ENCODE results near the gene SSBP2.

The SSBP2 gene

DNA sequence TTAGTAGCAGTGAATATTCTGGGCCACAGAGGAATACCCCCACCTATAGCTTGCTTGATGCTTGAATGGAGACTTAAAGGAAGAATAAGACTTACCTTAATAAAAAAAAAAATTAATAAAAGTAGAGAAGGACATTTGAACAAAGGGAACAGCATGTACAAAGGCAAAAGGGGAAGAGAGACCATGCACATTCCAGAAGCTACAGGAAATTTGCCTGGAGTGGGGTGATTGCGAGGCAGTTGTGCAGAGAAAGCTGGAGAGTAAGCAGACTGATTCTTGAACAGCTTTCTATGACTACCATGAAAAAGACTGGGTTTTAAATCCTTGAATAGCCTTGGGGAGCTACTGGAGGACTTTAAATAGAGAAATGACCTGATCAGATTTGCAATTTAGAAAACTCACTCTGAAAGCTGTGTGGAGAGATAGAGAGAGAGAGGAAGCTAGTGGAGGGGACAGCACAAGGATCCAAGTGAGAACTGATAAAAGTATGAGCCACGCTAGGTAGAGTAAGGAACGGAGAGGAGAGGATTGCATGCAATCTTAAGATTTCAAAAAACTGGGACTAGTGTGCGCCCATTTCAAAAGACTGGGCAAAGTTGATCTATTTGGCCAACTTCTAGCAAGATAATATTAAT lies 12.5 kb upstream of the SSBP2 start:
- no peak for DNase-seq

DNA sequence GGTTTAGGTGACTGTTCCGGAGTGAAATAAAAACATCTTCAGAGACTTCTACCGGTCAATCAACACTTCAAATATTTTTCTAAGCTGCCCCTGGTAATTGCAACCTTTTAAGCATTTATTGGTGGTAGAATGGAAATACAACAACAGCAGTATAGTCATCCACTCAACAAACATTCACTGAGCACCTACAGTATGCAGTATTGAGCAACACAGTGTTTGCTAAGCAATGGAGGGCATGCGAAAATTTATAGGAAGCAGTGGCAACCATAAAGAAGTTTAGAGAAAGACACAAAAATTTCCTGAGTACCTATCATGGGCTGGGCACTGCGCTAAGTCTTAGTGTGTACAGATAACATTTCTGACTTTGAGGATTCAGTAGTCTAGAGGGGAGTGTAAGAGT lies 12.0 kb upstream of the SSBP2 start:
- no peak for DNase-seq

DNA sequence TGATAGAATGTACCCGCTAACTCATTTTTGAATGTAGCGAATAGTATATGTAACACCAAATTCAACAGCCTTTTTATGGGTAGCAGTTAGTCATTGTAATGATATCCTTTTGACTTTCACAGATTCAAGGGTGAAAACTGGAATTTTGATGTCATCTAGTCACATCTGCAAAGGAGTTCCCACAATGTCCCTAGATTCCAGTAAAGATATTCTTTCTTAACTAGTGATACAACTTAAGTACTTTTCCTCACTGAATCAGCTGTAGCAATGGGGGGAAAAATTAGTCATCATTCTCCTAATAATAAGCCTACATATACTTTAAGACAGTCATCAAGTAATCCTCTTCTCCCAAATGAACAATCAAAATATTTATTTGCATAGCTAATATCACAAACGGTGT lies 11.5 kb upstream of the SSBP2 start:
- no peak for DNase-seq

GRCh38 chr5:81761970-81762369 lies 11.1 kb upstream of the SSBP2 start:
- no peak for DNase-seq

DNA sequence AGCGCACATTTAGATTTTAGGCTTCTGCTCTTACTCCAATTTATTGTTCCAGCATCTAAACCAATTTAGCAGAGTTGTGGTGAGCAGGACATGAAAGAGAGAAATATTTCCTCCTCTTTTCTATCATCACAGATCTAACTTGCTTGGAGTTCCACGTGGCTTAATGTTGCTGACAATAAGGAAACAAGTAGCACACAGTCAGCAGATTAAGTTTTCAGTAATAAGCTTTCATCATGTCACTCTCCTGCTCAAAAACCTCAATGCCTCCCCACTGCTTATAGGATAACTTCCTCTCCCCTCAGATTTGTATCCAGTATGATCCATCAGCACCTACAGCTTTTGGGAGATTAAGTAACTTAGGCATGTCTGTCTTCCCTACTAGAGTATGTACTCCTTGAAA lies 10.4 kb upstream of the SSBP2 start:
- DNase-seq = no peak

GRCh38 chr5:81760521-81760920 lies 9.6 kb upstream of the SSBP2 start:
- no peak for DNase-seq

DNA sequence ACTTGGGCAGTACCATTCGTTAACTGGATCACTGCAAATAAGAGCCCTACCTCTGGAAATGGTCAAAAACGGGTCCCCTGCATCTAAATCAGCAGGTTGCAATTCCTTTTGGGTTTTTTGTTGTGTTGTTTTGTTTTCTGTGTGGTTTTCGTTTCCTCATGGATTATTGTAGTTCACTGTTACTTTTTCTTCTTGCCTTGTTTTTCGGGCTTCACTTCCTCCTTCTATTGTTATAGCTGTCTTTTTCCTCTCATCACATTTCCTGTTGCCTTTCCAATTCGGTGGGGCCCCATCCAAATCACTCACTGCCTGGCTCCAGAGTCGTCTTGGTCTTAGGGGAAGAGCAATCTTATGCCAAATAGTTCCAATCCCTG lies 8.7 kb upstream of the SSBP2 start:
- no peak for DNase-seq

DNA sequence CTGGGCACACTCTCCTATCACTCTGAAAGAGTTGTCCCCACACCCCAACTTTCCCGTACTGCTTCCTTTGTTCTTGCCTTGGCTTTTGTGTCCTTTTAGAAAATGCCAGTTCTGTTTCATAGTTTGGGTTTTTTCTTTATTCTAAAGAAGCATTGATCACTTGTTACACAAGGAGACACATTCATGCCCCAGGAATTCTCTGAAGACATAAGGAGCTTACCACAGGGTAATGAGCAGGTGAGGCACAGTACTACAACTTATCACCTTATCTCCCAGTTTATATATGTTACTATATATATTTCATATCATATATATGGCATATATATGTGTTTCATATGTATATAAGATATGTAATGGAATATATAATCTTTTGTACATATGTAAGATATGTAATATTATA lies 6.5 kb upstream of the SSBP2 start:
- DNase-seq = no peak

DNA sequence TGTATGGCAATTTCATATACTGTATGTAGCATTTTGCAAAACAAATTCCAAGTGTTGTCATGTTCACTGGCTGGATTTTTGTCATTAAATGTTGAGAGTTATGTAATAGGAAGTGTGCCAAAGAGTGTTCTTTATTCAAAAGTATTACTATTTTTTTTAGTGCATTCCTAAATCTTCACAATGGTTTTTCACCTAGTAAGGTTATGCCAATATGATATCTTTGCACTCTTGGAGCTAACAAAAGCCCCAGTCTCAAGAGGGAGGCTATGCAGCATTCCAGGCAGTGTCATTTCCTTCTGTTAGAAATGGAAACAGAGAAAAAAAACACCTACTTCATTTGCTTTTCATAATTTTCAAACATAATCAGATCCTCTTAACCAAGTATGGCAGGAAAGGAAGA lies 5.1 kb upstream of the SSBP2 start:
- no peak for DNase-seq

DNA sequence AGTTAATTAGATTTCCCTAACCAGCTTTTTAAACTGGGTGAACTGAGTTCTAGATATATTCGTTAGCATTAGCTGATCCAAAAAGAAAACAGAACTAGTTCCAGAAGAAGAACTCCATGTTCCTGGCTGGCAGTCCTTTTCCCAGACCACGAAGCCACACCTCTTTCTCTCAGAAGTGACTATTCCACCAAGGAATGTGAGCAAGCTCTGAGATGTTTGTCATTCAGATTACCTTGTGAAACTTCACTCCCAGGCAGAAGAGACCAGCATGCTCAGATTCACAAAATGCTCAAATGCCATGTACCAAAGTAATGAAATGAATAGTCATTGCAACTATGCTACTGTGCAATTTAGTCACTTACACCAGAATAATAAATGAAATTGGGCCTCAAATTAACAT lies 4.4 kb upstream of the SSBP2 start:
- no peak for DNase-seq

DNA sequence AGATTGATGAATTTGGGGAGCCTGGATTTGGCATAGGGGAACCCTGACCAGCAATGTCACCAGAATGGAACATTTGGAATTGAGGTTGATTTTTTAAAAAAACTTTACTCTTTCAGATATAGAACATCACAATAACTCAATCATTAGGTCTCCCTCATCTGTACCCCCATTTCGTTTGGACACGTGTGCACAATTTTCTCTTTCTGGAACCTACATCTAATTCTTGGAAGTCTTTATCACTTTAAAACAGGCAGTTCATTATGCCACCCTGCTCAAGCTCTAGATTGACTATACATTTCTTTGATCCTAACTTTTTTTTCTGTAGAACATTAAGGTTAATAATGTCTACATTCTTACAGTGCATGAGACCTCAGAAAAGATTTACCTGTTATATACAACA lies 3.7 kb upstream of the SSBP2 start:
- no peak for DNase-seq

GRCh38 chr5:81753429-81753828 lies 2.5 kb upstream of the SSBP2 start:
- DNase-seq = no peak

DNA sequence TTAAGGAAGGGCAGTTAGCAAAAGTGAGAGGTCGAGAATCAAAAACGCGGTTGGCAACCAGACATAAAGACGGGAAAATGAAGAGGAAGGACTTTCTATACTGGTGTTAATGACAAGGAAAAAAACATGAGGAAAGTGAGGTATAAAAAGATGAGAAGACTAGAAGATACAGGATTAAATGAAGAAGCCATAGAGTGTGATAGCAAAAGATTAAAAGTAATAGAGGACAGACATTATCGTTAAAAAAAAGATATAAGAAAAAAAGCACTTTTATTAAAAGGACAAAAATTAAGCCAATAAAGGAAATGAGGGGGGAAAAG lies 1.7 kb upstream of the SSBP2 start:
- no peak for DNase-seq

GRCh38 chr5:81751836-81752643 lies 1.1 kb upstream of the SSBP2 start:
- DNase-seq = no peak

DNA sequence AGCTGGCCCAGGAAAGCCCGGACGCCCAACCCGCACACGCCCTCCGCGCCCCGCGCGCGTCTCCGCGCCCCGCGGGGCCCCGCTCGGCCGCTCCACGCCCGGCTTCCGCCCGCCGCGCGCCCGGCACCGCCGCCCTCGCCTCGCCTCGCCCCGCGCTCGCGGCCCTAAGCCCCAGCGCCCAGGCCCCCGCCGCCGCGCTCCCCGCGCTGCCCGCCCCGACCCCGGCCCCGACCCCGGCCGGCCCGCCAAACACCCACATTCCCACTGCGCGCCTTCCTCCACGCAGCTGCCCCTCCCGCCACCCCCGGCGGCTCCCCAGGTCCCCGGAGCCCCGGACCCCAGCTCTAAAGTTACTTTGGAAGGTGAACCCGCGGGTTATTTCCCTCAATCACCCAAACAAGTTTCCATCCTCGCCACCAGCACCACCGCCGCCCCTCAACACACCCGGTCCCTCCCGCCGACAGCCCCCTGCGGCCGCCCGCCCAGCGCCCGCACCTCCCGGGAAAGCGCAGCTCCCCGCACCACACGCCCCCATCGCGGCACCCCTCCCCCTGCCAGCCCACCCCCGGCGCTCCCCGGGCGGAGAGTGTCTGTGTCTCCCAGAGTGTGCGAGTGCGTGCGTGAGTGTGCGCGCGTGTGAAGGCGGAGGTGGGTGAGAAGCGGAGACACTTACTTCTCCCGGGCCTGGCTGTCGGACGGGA lies 439 bp downstream of the SSBP2 start:
- DNase-seq = no peak

GRCh38 chr5:81749561-81750307 lies 1.2 kb downstream of the SSBP2 start:
- no peak for DNase-seq

- no peak for DNase-seq
Measured at GRCh38 chr5:81749192-81749560, 1.7 kb downstream of the SSBP2 start.

DNA sequence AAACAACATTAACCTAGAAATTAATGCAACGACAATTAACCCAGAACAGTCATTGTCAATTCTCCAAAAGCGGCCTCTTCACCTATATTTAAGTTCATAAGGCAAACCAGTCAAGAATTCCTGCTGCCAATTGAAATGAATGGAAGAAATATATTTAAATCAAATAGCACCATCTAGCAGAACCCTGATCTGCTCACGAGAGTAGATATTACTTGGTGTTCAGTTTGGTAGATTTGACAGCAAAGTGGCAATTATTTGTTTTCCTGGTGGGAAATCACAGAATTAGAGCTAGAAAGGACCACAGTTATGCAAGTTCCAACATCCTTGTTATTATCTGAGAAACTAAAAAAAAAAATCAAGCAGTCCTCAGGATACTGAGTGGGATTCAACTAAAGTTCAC lies 2.3 kb downstream of the SSBP2 start:
- DNase-seq = no peak

DNA sequence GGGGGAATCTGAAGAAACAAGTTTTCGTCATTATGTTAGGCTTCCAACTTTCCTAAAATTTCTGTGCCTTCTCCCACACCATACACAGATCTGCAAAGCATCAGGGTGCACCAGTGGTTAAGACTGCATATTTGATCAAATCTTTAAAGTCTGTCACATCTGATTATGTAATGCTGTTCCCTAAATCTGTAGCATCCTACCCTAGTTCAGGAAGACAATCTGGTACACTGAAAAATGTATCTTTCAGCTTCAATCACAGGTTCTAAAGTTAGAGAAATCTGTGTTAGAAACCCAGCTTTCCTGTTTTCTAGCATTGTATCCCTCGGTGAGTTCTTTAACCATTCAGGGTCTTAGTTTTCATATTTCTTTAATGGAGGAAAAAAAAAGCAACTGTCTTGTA lies 3.9 kb downstream of the SSBP2 start:
- no peak for DNase-seq

DNA sequence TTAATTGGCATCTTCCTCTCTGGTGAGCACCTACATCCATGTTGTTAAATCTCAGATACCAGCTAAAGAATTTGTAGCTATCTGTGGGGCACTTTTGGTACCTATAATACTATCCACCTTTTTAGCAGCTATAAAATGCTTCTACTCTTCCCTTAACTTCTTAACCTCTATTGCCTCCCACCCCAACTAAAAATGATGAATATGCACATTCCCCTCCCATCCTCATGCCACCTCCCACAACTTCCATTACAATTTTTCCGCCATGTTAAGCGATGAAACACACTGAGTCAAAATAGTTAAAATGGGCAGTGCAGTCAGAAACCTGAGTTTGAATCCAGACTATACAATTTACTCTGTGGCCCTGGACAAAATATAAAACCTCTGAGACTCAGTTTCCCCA lies 10.1 kb downstream of the SSBP2 start:
- DNase-seq = no peak

DNA sequence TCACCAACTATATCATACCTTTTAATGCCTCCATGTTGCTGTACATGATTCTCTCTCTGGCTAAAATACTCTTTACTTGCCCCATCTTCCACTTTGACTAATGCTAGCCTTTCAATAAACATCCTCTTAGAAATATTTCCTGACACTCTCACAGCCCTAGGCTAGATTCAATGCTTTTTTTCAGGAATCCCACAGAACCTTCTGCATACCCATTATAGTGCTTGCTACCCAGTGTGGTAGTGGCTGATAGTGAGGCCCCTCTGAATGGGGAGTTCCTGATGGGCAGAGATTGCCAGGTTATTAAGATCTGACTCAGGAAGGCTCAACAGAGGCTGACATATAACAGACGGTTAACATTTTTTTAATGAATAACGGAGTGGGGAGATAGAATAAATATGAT lies 11.6 kb downstream of the SSBP2 start:
- no peak for DNase-seq

GRCh38 chr5:81729276-81729675 lies 21.6 kb downstream of the SSBP2 start:
- no peak for DNase-seq

DNA sequence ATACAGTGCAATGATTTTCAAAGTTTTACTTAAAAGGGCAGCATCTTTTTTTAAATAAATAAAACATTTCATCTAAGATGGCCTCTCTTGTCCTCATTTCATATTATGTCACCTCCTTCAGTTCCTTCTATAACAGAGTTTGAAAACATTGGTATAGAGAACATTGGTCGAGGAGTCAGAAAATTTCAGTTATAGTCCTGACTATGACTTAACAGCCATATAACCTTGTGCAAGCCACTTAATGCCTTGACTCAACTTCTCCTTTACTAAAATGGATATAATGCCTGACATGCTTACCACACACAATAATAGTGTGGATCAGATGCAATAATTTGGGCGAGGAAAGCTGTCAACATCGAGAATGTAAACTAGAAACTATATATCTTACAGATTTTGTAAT lies 22.6 kb downstream of the SSBP2 start:
- no peak for DNase-seq

GRCh38 chr5:81726297-81726696 lies 24.6 kb downstream of the SSBP2 start:
- no peak for DNase-seq

All from NCI-H774 (cell line).